ENCODE results near the gene AIFM1.

DNA sequence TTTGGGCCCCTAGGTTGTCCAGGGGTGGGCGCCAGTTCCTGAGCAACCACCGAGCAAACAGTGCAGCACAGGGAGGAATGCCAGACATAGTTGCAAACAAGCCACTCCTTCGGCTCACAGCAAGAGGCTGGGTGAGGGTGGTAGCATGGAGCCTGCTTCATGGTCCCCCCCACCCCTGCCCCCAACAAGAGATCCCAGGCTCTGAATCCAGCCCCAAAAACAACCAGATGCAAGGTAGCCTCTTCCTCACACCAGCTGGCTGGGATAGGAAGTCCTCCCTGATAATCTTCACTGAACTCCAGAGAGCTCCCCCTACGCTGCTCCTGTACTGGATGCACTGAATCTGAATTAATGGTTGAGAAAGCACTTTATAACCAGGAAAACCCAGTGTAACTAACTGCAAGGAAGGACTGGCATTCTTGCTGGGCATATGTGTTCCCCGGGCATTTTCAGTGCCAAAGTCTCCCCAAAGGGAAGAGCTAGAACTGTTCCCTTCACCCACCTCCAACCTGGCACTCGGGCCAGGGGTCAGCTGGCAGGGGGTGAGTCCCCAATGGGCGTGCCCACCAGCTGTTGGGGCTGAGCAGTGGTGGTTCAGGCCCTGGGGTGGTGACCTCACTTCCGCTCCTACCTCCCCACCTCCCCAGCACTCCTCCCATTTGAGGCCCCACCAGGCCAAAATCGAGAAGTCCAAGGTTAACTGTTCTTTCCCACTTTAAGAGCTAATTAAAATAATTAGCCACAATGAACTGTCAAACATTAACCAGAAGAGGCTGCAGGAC, 56.8 kb downstream of the AIFM1 start:
- TF ChIP-seq POLR2A (IDR thresholded peaks at IDR 0.05; ENCODE audit: low read length) (no peak), SMC3 (IDR thresholded peaks at IDR 0.05) (no peak), EP300 (IDR thresholded peaks at IDR 0.05) (no peak), JUN (IDR thresholded peaks at IDR 0.05) (no peak), KDM1A (IDR thresholded peaks at IDR 0.05; ENCODE audit: low read depth) (no peak), SREBF2 (IDR thresholded peaks at IDR 0.05) (no peak)
- TF ChIP-seq, protein P1, sequence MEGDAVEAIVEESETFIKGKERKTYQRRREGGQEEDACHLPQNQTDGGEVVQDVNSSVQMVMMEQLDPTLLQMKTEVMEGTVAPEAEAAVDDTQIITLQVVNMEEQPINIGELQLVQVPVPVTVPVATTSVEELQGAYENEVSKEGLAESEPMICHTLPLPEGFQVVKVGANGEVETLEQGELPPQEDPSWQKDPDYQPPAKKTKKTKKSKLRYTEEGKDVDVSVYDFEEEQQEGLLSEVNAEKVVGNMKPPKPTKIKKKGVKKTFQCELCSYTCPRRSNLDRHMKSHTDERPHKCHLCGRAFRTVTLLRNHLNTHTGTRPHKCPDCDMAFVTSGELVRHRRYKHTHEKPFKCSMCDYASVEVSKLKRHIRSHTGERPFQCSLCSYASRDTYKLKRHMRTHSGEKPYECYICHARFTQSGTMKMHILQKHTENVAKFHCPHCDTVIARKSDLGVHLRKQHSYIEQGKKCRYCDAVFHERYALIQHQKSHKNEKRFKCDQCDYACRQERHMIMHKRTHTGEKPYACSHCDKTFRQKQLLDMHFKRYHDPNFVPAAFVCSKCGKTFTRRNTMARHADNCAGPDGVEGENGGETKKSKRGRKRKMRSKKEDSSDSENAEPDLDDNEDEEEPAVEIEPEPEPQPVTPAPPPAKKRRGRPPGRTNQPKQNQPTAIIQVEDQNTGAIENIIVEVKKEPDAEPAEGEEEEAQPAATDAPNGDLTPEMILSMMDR (IDR thresholded peaks at IDR 0.05), result peak; percentile 20; the same call in 1 of the 3 replicates
- TF ChIP-seq, protein P2, sequence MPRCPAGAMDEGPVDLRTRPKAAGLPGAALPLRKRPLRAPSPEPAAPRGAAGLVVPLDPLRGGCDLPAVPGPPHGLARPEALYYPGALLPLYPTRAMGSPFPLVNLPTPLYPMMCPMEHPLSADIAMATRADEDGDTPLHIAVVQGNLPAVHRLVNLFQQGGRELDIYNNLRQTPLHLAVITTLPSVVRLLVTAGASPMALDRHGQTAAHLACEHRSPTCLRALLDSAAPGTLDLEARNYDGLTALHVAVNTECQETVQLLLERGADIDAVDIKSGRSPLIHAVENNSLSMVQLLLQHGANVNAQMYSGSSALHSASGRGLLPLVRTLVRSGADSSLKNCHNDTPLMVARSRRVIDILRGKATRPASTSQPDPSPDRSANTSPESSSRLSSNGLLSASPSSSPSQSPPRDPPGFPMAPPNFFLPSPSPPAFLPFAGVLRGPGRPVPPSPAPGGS (IDR thresholded peaks at IDR 0.05), result no peak
- TF ChIP-seq, protein P3, sequence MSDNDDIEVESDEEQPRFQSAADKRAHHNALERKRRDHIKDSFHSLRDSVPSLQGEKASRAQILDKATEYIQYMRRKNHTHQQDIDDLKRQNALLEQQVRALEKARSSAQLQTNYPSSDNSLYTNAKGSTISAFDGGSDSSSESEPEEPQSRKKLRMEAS (IDR thresholded peaks at IDR 0.05), result no peak; the same call in 1 of the 2 replicates

All from A549 (cell line).